Activated naive CD8-positive, alpha-beta T cell treated with anti-CD3 and anti-CD28 coated beads, Interleukin-2, amount 10 ng/mL, durations not matched to agents 7 days and 5 days (primary cell): ENCODE measurements around the gene ARID3C. TPM values are rescaled to one million over a fixed set of nuclear protein-coding genes. Genes with fewer than 3 reads are reported as not detected.

ENCODE experiments used
- ATAC-seq: fragments of 150-1000 bp; cut with Tn5 transposase; one replicate; pipeline ENCODE4 v1.10.0; 2021; ENCODE audit warnings: low read depth, moderate library complexity
- POLR2A ChIA-PET: fragments of 350-600 bp; sonication (Branson Sonifier 250); formaldehyde crosslinking; loops from one replicate; lab custom pipeline; 2021; ENCODE audit warnings: antibody characterized with exemption; lab: Charles Lee
- DNase-seq: peaks from one replicate; pipeline ENCODE4 v3.0.0; 2021
- H3K27ac Mint-ChIP-seq: one replicate; pipeline ENCODE4 v1.8.0; 2022; ENCODE audit warnings: mild to moderate bottlenecking, mixed read lengths
- H3K27me3 Mint-ChIP-seq: one replicate; pipeline ENCODE4 v1.8.0; 2022; ENCODE audit warnings: mild to moderate bottlenecking, moderate library complexity, mixed read lengths
- H3K36me3 Mint-ChIP-seq: one replicate; pipeline ENCODE4 v1.8.0; 2021; ENCODE audit warnings: mild to moderate bottlenecking, mixed read lengths
- H3K4me1 Mint-ChIP-seq: one replicate; pipeline ENCODE4 v1.8.0; 2021; ENCODE audit warnings: mixed read lengths
- H3K4me3 Mint-ChIP-seq: one replicate; pipeline ENCODE4 v1.8.0; 2022; ENCODE audit warnings: mild to moderate bottlenecking, moderate library complexity, mixed read lengths
- H3K9me3 Mint-ChIP-seq: one replicate; pipeline ENCODE4 v1.8.0; 2021; ENCODE audit warnings: mixed read lengths
- total RNA-seq, 2 experiments: library from RNA; stranded (reverse); gene quantifications; one replicate each; pipeline ENCODE4 v1.2.3, GENCODE V29; 2021

ARID3C gene
- total RNA-seq, 2 experiments from 2014 or later, result not detected

DNA sequence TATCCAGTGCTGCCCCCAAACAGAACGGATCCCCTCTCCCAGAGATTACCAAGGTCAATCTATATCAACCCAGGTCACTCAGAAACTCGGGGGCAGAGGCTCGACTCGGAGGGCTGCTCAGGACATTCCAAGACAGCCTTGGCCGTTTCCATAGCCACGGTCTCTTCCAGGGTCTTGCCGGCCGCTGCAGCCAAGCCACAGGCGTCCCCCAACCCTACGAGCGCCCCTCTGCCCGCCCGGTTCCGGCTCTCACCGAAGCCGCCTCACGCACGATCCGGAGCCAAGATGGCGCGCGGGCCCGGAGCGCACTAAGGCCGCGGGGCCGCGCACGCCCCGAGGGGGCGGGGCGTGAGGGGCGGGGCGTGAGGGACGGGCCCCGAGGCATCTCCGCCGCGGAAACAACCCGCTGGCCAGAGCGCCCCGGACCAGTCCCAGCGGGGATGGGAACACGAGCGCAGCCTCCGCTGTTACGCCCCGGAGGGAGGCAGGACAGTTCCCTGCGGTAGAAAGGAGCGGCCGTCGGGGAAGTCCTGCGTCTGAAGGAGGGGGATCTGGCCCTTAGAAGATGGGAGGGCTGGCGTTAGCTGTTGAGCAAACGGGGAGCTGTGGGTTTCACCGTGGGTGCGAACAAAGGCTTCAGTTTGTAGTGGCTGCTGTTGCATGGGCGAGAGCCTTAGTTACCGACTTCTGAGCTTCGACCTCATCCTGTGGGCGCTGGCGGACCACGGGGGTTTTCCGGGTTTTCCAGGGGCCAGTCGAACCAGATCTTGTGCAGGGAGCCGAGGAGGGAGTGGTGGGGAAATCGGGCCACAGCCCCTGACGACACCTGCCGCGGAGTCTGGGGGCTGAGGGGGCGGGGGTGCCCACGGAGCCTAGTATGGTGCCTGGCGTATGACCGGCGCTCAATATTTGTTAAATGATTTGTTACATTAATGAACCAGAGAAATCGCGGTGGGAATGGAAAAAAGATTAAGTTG lies 16.8 kb downstream of the ARID3C start, which contains the start of gene RPP25L:
TSS of gene RPP25L (minus strand) at position 287 of the 977 bp plus-strand sequence. CDS start 801 bp downstream, outside the sequence.
- Mint-ChIP-seq H3K9me3 (no peaks in the 10 kb centered on the region), H3K4me3 (peak within 1 kb of the TSS; percentile 94), H3K4me1 (peaks cover 14% of the 10 kb centered on the region), H3K27me3 (no peaks in the 10 kb centered on the region), H3K27ac (peak within 1 kb of the TSS; percentile 92), H3K36me3 (peaks cover 8% of the 10 kb centered on the region)
- peak; percentile 92 for ATAC-seq
- POLR2A ChIA-PET, result interaction anchor here (0.8 to 8.0 kb wide), 6 partner anchors 8 to 154 kb away, joined by 3 to 75 read pairs (median 4); partner anchors contain the start of genes DCTN3, DNAI1, FAM219A and SIGMAR1
- DNase-seq, result peak; percentile 97

DNA sequence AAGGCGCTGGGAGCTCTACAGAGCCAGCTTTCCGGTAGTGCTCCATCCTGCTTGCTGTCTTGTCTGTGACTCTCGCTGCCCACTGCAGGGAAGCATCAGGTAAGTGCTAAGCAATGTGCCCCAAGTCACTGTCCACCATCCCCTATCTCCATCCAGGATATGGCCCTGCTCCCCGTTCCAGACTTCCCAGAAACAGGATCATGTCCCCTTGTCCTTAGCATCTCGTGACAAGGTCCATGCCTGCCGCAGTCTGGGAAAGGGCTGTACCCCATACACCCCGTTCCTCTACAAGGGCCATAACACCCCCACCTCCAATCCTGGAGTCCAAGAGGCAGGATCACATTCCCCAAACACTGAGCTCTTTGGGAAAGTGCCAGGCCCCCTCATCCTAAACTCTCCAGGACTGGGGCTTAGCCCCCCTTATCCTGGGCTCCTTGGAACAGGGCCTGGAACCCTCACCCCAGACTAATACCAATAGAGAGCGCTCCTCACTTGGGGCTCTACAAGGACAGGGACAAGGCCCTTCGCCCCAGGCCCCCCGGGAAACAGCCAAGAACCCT lies 17.5 kb downstream of the ARID3C start:
- DNase-seq (no peak), ATAC-seq (peak; percentile 7)
- H3K9me3 Mint-ChIP-seq, result no peaks in the 10 kb centered on the region
- H3K36me3 Mint-ChIP-seq, result peaks cover 2% of the 10 kb centered on the region
- peak overlapping the region; percentile 94 for H3K4me3 Mint-ChIP-seq
- no peaks in the 10 kb centered on the region for H3K27me3 Mint-ChIP-seq
- POLR2A ChIA-PET, result interaction anchor here (1.2 to 8.0 kb wide), 5 partner anchors 9 to 153 kb away, joined by 3 to 75 read pairs (median 4); partner anchors contain the start of genes DCTN3, DNAI1, FAM219A and SIGMAR1
- H3K4me1 Mint-ChIP-seq, result peaks cover 14% of the 10 kb centered on the region
- H3K27ac Mint-ChIP-seq, result peak overlapping the region; percentile 92

DNA sequence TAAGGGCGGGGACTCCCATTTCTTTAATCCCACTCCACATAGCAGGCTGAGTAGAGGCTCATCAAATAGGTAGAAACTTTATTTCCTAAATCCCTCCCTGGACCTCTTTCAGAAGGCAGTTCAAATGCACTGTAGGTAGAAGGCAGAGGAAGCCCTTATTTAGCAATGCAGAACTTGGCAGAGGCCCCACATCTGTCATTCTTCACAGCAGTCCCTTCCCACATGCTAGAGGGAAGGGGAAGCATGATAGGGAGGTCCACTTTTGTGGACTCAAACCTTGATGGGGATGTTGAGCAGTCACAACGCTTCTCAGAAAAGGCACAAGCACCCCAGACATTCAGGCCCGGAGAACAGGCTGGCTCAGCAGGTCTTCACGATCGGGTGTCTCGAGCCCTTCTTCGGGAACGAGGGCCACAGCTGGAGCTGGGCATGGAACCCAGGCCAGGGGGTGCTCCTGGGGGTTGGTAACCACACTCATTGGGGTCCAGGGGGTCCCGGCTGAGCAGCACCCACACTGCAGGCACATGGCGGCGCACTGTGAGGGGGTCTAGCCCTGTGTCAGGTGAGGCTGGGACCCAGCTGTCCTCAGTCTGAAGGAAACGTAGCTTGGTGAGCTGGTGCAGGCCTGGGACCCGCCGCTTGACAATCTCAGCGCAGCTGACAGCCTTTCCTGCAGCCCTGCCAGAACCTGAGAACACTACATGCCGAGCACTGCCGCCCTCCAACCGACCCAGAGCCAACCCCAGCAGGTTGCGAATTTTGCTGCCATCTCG lies 18.2 kb downstream of the ARID3C start:
- DNase-seq, result no peak
- POLR2A ChIA-PET, result interaction anchor here (3.2 to 8.0 kb wide), 2 partner anchors 10 to 25 kb away, joined by 20 to 75 read pairs; partner anchors contain the start of genes DCTN3 and SIGMAR1
- Mint-ChIP-seq H3K9me3 (no peaks in the 10 kb centered on the region), H3K27ac (peak overlapping the region; percentile 92), H3K36me3 (no peaks in the 10 kb centered on the region), H3K4me3 (peak overlapping the region; percentile 94), H3K27me3 (no peaks in the 10 kb centered on the region), H3K4me1 (peaks cover 14% of the 10 kb centered on the region)
- ATAC-seq, result no peak

DNA sequence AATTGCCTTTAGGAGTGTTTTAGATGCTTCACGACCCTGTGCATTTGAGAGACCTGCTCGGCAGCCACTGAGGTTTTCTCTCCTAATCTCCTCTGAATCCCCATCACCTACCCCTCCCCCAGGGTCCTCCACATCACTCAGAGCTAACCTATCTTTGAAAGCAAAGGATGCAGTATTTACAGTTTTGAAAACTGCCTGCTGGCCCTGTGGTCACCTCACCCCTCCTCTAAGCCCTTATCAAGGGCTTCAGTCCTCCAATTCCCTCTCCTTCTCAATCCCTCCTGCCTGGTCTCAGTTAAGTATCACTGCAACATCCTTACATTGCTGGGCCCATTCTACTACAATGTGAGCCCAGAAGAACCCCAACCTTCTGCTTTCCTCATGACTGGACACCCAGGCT lies 21.5 kb downstream of the ARID3C start:
- DNase-seq (no peak), ATAC-seq (no peak)
- Mint-ChIP-seq H3K9me3 (no peaks in the 10 kb centered on the region), H3K36me3 (no peaks in the 10 kb centered on the region), H3K4me1 (peaks cover 6% of the 10 kb centered on the region), H3K4me3 (no peak overlapping the region), H3K27ac (no peak overlapping the region), H3K27me3 (peaks cover 4% of the 10 kb centered on the region)
- POLR2A ChIA-PET, result no interaction called here

DNA sequence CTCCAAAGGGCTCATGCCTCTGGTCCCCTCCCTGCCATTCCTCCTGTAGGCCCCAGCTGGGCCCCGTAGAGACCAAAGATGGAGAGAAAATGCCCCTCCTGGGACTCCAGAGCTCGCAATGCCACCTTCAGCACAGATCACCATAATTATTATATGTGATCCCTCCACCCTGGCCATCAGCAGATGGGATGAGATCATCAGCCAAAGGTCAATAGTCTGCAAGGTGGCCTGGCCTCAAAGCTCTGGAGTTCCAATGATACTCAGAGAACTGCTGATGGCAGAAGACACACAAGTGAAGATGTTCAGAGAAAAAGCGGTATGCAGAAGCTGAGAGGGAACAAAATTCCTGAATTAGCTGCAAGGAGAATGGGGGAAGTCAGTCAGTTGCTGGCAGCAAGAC lies 22.0 kb downstream of the ARID3C start:
- POLR2A ChIA-PET, result no interaction called here

DNA sequence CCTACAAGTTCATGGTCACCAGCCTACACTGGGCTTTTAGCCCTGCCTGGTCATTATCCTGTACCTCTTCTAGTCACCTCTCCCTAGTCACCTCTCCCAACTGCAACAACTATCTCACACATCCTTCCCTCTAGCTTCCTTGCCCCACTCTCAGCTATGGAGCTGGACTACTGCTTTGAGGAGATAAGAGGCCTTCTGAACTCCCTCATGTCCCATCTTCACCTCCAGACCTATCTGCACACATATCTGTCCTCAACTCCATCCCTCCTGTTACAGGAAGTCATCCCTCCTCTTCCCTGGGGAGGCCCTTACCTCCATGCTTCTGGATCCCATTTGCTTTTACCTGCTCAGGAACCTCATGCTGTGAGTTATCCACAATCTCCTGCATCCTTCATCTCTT lies 22.7 kb downstream of the ARID3C start:
- no peaks in the 10 kb centered on the region for H3K36me3 Mint-ChIP-seq
- POLR2A ChIA-PET, result no interaction called here
- peaks cover 2% of the 10 kb centered on the region for H3K4me1 Mint-ChIP-seq

More for the DNA sequence above, 22.0 kb downstream of the ARID3C start:
- no peak for ATAC-seq
- Mint-ChIP-seq H3K27me3 (peaks cover 4% of the 10 kb centered on the region), H3K4me3 (no peak overlapping the region), H3K4me1 (peaks cover 4% of the 10 kb centered on the region), H3K27ac (no peak overlapping the region), H3K9me3 (no peaks in the 10 kb centered on the region), H3K36me3 (no peaks in the 10 kb centered on the region)
- DNase-seq, result no peak

DNA sequence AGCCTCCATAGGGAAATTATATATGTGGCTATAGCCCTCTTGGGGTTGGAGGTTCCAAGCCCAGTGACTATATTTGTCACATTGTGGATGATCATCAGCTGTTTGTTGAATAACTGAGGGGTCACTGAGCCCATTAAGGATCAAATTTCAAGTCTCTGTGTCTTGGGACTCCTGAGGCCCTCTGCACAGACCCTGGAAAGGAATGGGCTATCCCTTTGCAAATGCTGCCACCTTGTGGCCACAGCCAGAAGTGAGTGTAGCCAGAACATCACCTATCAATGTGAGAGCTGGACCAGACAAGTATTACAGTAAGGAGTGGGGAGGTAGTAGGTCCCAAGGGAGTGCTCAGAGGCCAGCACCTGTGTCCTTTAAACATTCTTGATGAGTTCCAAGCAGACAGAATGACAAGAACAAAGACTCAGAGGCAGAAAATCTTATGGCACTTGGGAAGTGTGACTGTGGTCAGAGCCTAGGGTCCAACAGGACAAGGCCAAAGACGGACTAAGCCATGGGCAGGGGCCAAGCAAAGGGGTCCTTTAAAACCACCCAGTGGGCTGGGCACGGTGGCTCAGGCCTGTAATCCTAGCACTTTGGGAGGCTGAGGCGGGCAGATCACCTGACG lies 25.1 kb downstream of the ARID3C start:
- POLR2A ChIA-PET, result no interaction called here
- DNase-seq (peak; percentile 82), ATAC-seq (peak; percentile 95)
- no peaks in the 10 kb centered on the region for H3K4me1 Mint-ChIP-seq
- H3K9me3 Mint-ChIP-seq, result no peaks in the 10 kb centered on the region
- H3K4me3 Mint-ChIP-seq, result no peak overlapping the region
- H3K27ac Mint-ChIP-seq, result no peak overlapping the region
- H3K36me3 Mint-ChIP-seq, result no peaks in the 10 kb centered on the region
- H3K27me3 Mint-ChIP-seq, result peaks cover 4% of the 10 kb centered on the region

More for the DNA sequence above, 22.7 kb downstream of the ARID3C start:
- DNase-seq (no peak), ATAC-seq (no peak)
- Mint-ChIP-seq H3K27ac (no peak overlapping the region), H3K9me3 (no peaks in the 10 kb centered on the region), H3K4me3 (no peak overlapping the region), H3K27me3 (peaks cover 4% of the 10 kb centered on the region)

DNA sequence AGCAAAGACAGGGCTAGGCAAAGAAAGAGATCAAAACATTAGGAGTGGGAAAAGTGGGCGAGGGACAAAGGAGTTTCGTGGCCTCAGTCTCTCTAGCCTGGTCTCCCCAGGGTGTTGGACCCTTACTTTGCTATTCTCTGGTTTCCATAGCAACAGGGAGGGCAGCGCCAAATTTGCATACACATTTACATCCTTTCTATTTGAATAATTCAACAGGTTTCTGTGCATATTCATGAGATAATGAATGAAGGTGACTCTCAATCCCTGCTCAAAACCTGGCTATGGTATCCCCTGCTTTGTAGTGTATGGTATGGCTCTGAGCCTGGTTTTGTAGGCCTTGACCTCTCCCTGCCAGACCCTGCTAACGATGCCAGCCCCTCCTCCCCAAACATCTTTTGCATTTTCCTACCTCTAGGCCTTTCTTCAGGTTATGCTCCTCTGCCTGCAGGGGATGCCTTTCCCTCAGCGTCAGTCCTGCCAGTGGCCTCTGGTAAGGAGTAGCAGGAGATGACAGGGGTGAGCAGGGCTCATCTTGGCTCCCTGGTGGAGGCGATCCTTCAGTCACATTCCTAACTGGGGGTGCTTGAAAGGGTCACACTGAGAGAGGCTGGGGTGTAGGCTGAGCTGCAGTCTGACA lies 26.8 kb downstream of the ARID3C start:
- Mint-ChIP-seq H3K9me3 (no peaks in the 10 kb centered on the region), H3K36me3 (no peaks in the 10 kb centered on the region), H3K27ac (peak overlapping the region; percentile 3), H3K27me3 (peaks cover 4% of the 10 kb centered on the region), H3K4me1 (no peaks in the 10 kb centered on the region), H3K4me3 (no peak overlapping the region)
- POLR2A ChIA-PET, result no interaction called here
- DNase-seq (no peak), ATAC-seq (no peak)

DNA sequence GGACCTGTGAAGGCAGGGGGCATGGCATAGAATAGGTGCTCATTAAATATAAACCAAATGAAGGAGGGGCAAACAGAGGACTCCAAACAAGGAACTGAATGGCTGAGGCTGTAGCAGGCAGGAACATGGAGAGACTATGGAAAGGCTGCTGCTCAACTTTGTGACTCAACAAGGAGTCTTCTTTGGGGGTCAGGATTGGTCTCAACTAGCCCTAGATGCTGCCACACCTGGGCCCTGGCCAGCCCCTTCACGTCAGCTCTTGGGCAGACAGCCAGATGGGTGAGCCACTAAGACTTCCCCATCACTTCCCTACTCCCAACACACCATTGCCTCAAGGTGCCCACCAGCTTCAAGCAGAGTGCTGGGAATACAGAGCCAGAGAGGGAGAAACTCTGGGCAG lies 28.0 kb downstream of the ARID3C start:
- no peak overlapping the region for H3K27ac Mint-ChIP-seq
- POLR2A ChIA-PET, result no interaction called here
- H3K36me3 Mint-ChIP-seq, result no peaks in the 10 kb centered on the region
- DNase-seq, result no peak
- no peaks in the 10 kb centered on the region for H3K9me3 Mint-ChIP-seq
- H3K4me3 Mint-ChIP-seq, result no peak overlapping the region
- H3K27me3 Mint-ChIP-seq, result peaks cover 7% of the 10 kb centered on the region
- no peaks in the 10 kb centered on the region for H3K4me1 Mint-ChIP-seq
- ATAC-seq, result no peak

DNA sequence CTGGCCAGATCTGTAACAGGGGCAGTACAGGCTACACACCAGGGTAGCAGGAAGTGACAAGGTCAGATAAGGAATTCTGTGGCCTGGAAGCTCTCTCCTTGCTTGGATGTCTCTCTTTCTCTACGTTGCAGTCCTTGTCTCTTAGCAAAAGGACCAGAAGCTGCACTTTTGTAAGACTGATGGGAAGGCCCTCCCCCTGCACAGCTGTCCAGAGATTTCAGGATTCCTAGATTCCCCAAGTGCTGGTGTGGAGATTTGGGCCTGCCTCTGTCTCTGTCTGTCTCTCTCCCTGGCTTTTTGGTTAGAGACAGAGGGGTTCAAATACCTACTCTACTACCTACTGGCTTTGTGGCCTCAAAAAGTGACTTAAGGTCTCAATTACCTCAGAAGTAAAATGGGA lies 29.3 kb downstream of the ARID3C start:
- Mint-ChIP-seq H3K4me1 (no peaks in the 10 kb centered on the region), H3K4me3 (no peak overlapping the region), H3K9me3 (no peaks in the 10 kb centered on the region), H3K36me3 (no peaks in the 10 kb centered on the region), H3K27ac (no peak overlapping the region), H3K27me3 (peaks cover 10% of the 10 kb centered on the region)
- ATAC-seq, result no peak
- POLR2A ChIA-PET, result no interaction called here
- no peak for DNase-seq

DNA sequence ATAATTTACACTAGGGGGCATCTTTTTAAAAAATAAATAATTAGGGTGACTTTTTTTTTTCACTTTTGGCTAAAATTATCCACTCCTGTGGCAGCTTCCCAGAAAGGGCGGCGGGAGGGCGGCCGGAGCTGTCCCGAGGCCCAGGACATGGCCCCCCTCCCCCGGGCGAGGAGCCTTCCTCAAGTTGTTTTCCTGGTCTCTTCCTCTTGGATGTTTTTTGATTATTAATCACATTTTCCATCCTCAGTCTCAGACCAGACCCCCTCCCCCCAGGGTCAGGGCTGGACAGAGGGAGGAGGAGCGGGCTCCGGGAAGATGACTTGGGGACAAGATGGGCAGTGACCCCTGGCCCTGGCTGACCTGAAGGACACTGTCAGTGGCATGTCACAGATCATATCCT lies 34.7 kb downstream of the ARID3C start:
- peaks cover 17% of the 10 kb centered on the region for H3K4me1 Mint-ChIP-seq
- POLR2A ChIA-PET, result no interaction called here
- no peaks in the 10 kb centered on the region for H3K9me3 Mint-ChIP-seq
- no peaks in the 10 kb centered on the region for H3K36me3 Mint-ChIP-seq
- ATAC-seq, result no peak
- no peak overlapping the region for H3K4me3 Mint-ChIP-seq
- peaks cover 48% of the 10 kb centered on the region for H3K27me3 Mint-ChIP-seq
- no peak for DNase-seq
- no peak overlapping the region for H3K27ac Mint-ChIP-seq

DNA sequence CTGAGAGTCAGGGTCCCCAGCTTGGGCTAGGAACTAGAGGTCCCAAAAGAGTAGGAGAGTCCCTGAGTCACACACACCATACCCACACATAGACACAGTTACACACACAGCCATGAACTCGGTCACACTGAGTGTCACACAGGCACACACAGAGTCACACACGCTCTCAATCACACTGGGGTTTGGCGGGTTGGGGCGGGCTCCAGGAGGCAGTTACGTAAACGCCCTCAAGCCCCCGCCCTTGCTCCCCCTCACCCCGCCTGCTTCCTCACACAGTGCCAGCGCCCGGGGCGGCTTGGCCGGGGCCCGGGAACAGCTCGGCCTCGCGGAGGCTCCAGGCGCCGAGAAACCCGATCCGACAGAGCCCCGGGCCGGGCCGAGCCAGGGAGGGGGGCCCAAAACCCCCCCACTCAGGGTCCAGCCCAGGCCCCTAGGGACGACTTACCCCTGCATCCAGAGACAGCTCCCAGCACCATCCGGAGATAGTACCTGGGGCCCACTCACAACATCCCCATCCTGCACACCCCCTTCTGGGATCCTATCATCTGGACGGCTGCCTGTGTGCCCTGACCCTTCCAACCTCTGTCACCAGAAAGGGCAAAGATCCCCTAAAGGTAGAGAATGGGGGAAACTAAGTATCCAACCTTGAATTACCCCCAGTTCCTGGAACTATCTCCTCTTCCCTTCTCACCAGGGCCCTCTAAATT lies 35.8 kb downstream of the ARID3C start:
- no peak overlapping the region for H3K4me3 Mint-ChIP-seq
- peaks cover 59% of the 10 kb centered on the region for H3K27me3 Mint-ChIP-seq
- POLR2A ChIA-PET, result interaction anchor here (0.6 kb wide), 1 partner anchor 168 kb away, joined by 3 read pairs; no protein-coding TSS in a partner anchor
- ATAC-seq (peak; percentile 37), DNase-seq (no peak)
- no peaks in the 10 kb centered on the region for H3K36me3 Mint-ChIP-seq
- peaks cover 20% of the 10 kb centered on the region for H3K4me1 Mint-ChIP-seq
- H3K9me3 Mint-ChIP-seq, result no peaks in the 10 kb centered on the region
- no peak overlapping the region for H3K27ac Mint-ChIP-seq
